ENCODE results near the gene ATRX.
A peak's percentile ranks its signal among the peaks of the same experiment; 100 is the strongest.

The ATRX gene

GRCh38 chrX:77528034-77528433, 258.0 kb downstream of the ATRX start (continued):
- TF ChIP-seq, protein P1, sequence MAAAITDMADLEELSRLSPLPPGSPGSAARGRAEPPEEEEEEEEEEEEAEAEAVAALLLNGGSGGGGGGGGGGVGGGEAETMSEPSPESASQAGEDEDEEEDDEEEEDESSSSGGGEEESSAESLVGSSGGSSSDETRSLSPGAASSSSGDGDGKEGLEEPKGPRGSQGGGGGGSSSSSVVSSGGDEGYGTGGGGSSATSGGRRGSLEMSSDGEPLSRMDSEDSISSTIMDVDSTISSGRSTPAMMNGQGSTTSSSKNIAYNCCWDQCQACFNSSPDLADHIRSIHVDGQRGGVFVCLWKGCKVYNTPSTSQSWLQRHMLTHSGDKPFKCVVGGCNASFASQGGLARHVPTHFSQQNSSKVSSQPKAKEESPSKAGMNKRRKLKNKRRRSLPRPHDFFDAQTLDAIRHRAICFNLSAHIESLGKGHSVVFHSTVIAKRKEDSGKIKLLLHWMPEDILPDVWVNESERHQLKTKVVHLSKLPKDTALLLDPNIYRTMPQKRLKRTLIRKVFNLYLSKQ (tag by site-specific recombination; IDR thresholded peaks at IDR 0.05; ENCODE audit: borderline replicate concordance): no peak

GRCh38 chrX:77527233-77528001, 258.6 kb downstream of the ATRX start:
- ChIA-PET POLR2A (no interaction called here), CTCF (no interaction called here)
- TF ChIP-seq ZNF513 (tag by site-specific recombination; IDR thresholded peaks at IDR 0.05) (no peak), ZNF155 (tag by site-specific recombination; IDR thresholded peaks at IDR 0.05) (no peak), ZNF26 (tag by site-specific recombination; IDR thresholded peaks at IDR 0.05) (no peak), OVOL3 (tag by site-specific recombination; IDR thresholded peaks at IDR 0.05) (no peak), MYNN (tag by site-specific recombination; IDR thresholded peaks at IDR 0.05; ENCODE audit: borderline replicate concordance) (no peak)
- TF ChIP-seq, protein P2, sequence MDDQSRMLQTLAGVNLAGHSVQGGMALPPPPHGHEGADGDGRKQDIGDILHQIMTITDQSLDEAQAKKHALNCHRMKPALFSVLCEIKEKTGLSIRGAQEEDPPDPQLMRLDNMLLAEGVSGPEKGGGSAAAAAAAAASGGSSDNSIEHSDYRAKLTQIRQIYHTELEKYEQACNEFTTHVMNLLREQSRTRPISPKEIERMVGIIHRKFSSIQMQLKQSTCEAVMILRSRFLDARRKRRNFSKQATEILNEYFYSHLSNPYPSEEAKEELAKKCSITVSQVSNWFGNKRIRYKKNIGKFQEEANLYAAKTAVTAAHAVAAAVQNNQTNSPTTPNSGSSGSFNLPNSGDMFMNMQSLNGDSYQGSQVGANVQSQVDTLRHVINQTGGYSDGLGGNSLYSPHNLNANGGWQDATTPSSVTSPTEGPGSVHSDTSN (CRISPR knock-in tag; IDR thresholded peaks at IDR 0.05): 0 out of 2 replicates have a peak, but pooled peaks have one; percentile 44
- Histone ChIP-seq H3K9me3 (ENCODE audit: control insufficient read depth, insufficient read depth, low read depth, low read length) (no peaks in the 10 kb centered on the region), H3K36me3 (ENCODE audit: control insufficient read depth in 2 of 2, insufficient read depth in 1 of 2, low read length in 2 of 2) (peaks cover 0 to 8% of the 10 kb centered on the region in 2 experiments; a peak in 2 of 3 replicates), H3K4me1 (ENCODE audit: control insufficient read depth, insufficient read depth, low read length) (no peaks in the 10 kb centered on the region), H3K4me3 (ENCODE audit: low read depth, low read length) (no peak overlapping the region), H3K27ac (ENCODE audit: extremely low read depth, low read depth, low read length) (no peak overlapping the region)

GRCh38 chrX:77519765-77520164, 266.3 kb downstream of the ATRX start:
- no peaks in the 10 kb centered on the region for H3K4me1 ChIP-seq (ENCODE audit: control insufficient read depth, insufficient read depth, low read length)
- ChIA-PET POLR2A (interaction anchor here (0.6 kb wide), 1 partner anchor 124 kb away, joined by 3 read pairs; no protein-coding TSS in a partner anchor), CTCF (no interaction called here)
- peaks cover 21 to 41% of the 10 kb centered on the region in 2 experiments for H3K36me3 ChIP-seq (ENCODE audit: control insufficient read depth in 2 of 2, insufficient read depth in 1 of 2, low read length in 2 of 2)
- no peak overlapping the region for H3K27ac ChIP-seq (ENCODE audit: extremely low read depth, low read depth, low read length)
- TF ChIP-seq ZNF146 (tag by site-specific recombination; IDR thresholded peaks at IDR 0.05) (peak; percentile 85), HOXC10 (CRISPR knock-in tag; IDR thresholded peaks at IDR 0.05) (no peak), ZNF140 (tag by site-specific recombination; IDR thresholded peaks at IDR 0.05) (no peak)
- H3K4me3 ChIP-seq (ENCODE audit: low read depth, low read length): no peak overlapping the region
- H3K9me3 ChIP-seq (ENCODE audit: control insufficient read depth, insufficient read depth, low read depth, low read length): no peaks in the 10 kb centered on the region

DNA sequence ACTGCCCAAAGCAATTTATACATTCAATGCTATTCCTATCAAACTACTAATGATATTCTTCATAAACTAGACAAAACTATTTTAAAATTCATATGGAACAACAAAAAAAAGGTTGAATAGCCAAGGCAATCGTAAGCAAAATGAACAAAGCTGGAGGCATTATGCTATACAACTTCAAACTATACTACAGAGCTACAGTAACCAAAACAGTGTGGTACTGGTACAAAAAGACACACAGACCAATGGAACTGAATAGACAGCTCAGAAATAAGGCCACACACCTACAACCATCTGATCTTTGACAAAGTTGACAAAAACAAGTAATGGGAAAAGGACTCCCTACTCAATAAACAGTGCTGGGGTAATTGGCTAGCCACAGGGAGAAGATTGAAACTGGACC, 271.8 kb downstream of the ATRX start:
- Histone ChIP-seq H3K9me3 (ENCODE audit: control insufficient read depth, insufficient read depth, low read depth, low read length) (no peaks in the 10 kb centered on the region; the same call in 1 of the 2 replicates), H3K36me3 (ENCODE audit: control insufficient read depth in 2 of 2, insufficient read depth in 1 of 2, low read length in 2 of 2) (peaks cover 10 to 43% of the 10 kb centered on the region in 2 experiments), H3K4me3 (ENCODE audit: low read depth, low read length) (no peak overlapping the region), H3K27ac (ENCODE audit: extremely low read depth, low read depth, low read length) (no peak overlapping the region), H3K4me1 (ENCODE audit: control insufficient read depth, insufficient read depth, low read length) (no peaks in the 10 kb centered on the region)
- ChIA-PET POLR2A (no interaction called here), CTCF (interaction anchor here (0.6 kb wide), 1 partner anchor 47 kb away, joined by 3 read pairs; no protein-coding TSS in a partner anchor)
- TF ChIP-seq ZNF174 (tag by site-specific recombination; IDR thresholded peaks at IDR 0.05): no peak
- TF ChIP-seq ZNF280D (tag by site-specific recombination; IDR thresholded peaks at IDR 0.05): peak; percentile 95
